ENCODE results near the gene IFI44. TPM values are rescaled to one million over a fixed set of nuclear protein-coding genes. Genes with fewer than 3 reads are reported as not detected.

Gene IFI44
- total and polyA plus RNA-seq, 10 of the 15 experiments (the other 5 are each of a cell fraction or from before 2014, with no cell fraction given): 37.7 to 272 (median 90.9) TPM

- intact Hi-C loops (cut with micrococcal nuclease; ENCODE audit: unreplicated experiment): loop anchor here (5.0 kb wide), 2 partner anchors 644 to 674 kb away; partner anchors contain the start of gene FUBP1
- Histone ChIP-seq H3K9ac (ENCODE audit: control insufficient read depth, insufficient read depth, low read length) (peak overlapping the region; percentile 84), H3K27ac (ENCODE audit: control insufficient read depth, insufficient read depth) (peak overlapping the region; percentile 82), H3K4me3 (peak overlapping the region; percentile 95), H3K27me3 (replicated peaks in 1 of 2; ENCODE audit: control insufficient read depth in 2 of 2, insufficient read depth in 2 of 2, low read length in 1 of 2) (no peaks in the 10 kb centered on the region), H3K9me3 (replicated peaks; ENCODE audit: control insufficient read depth, insufficient read depth, low read length) (peaks cover 16% of the 10 kb centered on the region), H2AFZ (ENCODE audit: control insufficient read depth, low read depth, low read length) (no peak overlapping the region), H4K20me1 (ENCODE audit: control insufficient read depth, insufficient read depth) (no peaks in the 10 kb centered on the region), H3K79me2 (ENCODE audit: control insufficient read depth, insufficient read depth, low read length) (peaks cover 70% of the 10 kb centered on the region), H3K36me3 (ENCODE audit: control insufficient read depth in 2 of 2, insufficient read depth in 2 of 2, low read length in 1 of 2) (peaks cover 0 to 8% of the 10 kb centered on the region in 2 experiments; a peak in 1 of 4 replicates), H3K4me2 (ENCODE audit: control insufficient read depth, insufficient read depth) (peak overlapping the region; percentile 78), H3K4me1 (ENCODE audit: control insufficient read depth, insufficient read depth, low read length) (no peaks in the 10 kb centered on the region)
- SMC1A ChIA-PET (ENCODE audit: uncharacterized antibody, unreplicated experiment): interaction anchor here (0.5 to 1.7 kb wide), 8 partner anchors 12 to 31 kb away, joined by 3 to 14 read pairs (median 3); partner anchors contain the start of gene IFI44L
- POLR2A ChIA-PET: interaction anchor here (0.9 to 2.3 kb wide), 5 partner anchors 24 to 672 kb away, joined by 3 to 20 read pairs (median 8); partner anchors contain the start of genes DNAJB4, FUBP1 and IFI44L
- 2% methylated on average over 12 of the region's 12 CpGs for WGBS (ENCODE audit: insufficient coverage, insufficient replicate concordance, low lambda C conversion rate, missing lambda C conversion rate)
- in situ Hi-C loops (cut with MboI): no loop called here
- no TSS peak for BruUV-seq (replicated peaks)
- RAD21 ChIA-PET (ENCODE audit: unreplicated experiment): interaction anchor here (0.6 to 1.0 kb wide), 2 partner anchors 24 to 32 kb away, joined by 3 read pairs; partner anchors contain the start of gene IFI44L
- CTCF ChIA-PET: interaction anchor here (0.8 to 1.4 kb wide), 3 partner anchors 25 to 31 kb away, joined by 3 to 6 read pairs (median 4); partner anchors contain the start of gene IFI44L
- ATAC-seq: peak; percentile 34
- no peak for FAIRE-seq
- no peak for DNase-seq (ENCODE audit: low read depth, low spot score)
- TF ChIP-seq POLR2A (IDR thresholded peaks at IDR 0.05; ENCODE audit: low read depth, low read length) (peak; percentile 60; the same call in 1 of the 2 replicates), MLLT1 (IDR thresholded peaks at IDR 0.05) (peak; percentile 61; the same call in 1 of the 2 replicates), NR2F1 (conservative IDR thresholded peaks at IDR 0.05) (no peak), NR2C2 (IDR thresholded peaks at IDR 0.05; ENCODE audit: borderline replicate concordance, control insufficient read depth, insufficient read length, low read depth) (no peak)
- TF ChIP-seq, protein P1, sequence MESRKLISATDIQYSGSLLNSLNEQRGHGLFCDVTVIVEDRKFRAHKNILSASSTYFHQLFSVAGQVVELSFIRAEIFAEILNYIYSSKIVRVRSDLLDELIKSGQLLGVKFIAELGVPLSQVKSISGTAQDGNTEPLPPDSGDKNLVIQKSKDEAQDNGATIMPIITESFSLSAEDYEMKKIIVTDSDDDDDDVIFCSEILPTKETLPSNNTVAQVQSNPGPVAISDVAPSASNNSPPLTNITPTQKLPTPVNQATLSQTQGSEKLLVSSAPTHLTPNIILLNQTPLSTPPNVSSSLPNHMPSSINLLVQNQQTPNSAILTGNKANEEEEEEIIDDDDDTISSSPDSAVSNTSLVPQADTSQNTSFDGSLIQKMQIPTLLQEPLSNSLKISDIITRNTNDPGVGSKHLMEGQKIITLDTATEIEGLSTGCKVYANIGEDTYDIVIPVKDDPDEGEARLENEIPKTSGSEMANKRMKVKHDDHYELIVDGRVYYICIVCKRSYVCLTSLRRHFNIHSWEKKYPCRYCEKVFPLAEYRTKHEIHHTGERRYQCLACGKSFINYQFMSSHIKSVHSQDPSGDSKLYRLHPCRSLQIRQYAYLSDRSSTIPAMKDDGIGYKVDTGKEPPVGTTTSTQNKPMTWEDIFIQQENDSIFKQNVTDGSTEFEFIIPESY (IDR thresholded peaks at IDR 0.05): no peak
Observed at GRCh38 chr1:78651241-78651640, 1.6 kb downstream of the IFI44 start.
